Omental fat pad (tissue), 4 donors: ENCODE measurements around the gene SMPD3. TPM values are rescaled to one million over a fixed set of nuclear protein-coding genes. Genes with fewer than 3 reads are reported as not detected.
A peak's percentile ranks its signal among the peaks of the same experiment; 100 is the strongest.

Experiments used
- ATAC-seq: fragments of 150-250 bp; one replicate; pipeline ENCODE4 v1.9.1; 2016; ENCODE audit warnings: mild to moderate bottlenecking, moderate library complexity; ENCODE audit not compliant: low FRiP score
- DNase-seq: peaks from one replicate; pipeline ENCODE4 v3.0.0-alpha.2; 2019; ENCODE audit warnings: low spot score
- total RNA-seq, 4 donors: library from RNA; depleted of rRNA; stranded (reverse); fragments of >200 nt; gene quantifications; one replicate each; pipeline ENCODE4 v1.1.0, GENCODE V29; 2016
- TF ChIP-seq, protein P1 (sequence below), 3 donors: fragments of 450-650 bp; IDR thresholded peaks; one replicate each; pipeline ENCODE4 v1.5.1; 2016 to 2017; ENCODE audit warnings: antibody characterized with exemption in 3 of 3, mild to moderate bottlenecking in 3 of 3, moderate library complexity in 2 of 3

The SMPD3 gene
- total RNA-seq, 4 donors from 2014 or later, result 0.63 to 44.8 (median 8.1) TPM

DNA sequence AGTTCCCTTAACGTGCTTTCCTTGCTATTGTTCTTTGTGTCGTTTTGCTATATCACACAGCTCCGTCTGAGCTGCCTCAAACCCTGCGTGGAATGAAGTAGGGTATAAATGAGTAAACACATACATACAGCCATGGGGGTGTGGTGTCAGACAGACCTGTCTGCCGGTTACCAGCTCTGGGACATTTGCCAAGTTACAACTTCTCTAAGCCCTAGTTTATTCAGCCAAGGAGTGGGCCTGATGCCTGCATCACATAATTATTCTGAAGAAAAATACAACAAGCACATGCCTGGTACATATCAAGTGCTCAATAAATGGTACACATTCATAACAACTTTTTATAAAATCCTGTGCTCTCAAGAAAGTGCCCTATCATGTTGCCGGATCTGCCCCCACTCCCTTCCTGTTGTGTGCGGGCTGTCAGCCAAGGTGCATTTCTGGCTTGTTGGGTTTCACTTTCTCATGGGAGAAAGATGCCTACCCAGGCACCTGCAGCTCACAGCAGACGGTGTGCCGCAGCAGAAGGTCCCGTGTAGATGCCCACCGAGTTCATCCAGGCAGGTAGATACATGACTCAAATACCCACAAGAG is 30.5 kb downstream of the SMPD3 start:
- DNase-seq, result no peak
- ATAC-seq, result peak; percentile 27
- TF ChIP-seq, protein P1, sequence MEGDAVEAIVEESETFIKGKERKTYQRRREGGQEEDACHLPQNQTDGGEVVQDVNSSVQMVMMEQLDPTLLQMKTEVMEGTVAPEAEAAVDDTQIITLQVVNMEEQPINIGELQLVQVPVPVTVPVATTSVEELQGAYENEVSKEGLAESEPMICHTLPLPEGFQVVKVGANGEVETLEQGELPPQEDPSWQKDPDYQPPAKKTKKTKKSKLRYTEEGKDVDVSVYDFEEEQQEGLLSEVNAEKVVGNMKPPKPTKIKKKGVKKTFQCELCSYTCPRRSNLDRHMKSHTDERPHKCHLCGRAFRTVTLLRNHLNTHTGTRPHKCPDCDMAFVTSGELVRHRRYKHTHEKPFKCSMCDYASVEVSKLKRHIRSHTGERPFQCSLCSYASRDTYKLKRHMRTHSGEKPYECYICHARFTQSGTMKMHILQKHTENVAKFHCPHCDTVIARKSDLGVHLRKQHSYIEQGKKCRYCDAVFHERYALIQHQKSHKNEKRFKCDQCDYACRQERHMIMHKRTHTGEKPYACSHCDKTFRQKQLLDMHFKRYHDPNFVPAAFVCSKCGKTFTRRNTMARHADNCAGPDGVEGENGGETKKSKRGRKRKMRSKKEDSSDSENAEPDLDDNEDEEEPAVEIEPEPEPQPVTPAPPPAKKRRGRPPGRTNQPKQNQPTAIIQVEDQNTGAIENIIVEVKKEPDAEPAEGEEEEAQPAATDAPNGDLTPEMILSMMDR (IDR thresholded peaks at IDR 0.05), result no peak

DNA sequence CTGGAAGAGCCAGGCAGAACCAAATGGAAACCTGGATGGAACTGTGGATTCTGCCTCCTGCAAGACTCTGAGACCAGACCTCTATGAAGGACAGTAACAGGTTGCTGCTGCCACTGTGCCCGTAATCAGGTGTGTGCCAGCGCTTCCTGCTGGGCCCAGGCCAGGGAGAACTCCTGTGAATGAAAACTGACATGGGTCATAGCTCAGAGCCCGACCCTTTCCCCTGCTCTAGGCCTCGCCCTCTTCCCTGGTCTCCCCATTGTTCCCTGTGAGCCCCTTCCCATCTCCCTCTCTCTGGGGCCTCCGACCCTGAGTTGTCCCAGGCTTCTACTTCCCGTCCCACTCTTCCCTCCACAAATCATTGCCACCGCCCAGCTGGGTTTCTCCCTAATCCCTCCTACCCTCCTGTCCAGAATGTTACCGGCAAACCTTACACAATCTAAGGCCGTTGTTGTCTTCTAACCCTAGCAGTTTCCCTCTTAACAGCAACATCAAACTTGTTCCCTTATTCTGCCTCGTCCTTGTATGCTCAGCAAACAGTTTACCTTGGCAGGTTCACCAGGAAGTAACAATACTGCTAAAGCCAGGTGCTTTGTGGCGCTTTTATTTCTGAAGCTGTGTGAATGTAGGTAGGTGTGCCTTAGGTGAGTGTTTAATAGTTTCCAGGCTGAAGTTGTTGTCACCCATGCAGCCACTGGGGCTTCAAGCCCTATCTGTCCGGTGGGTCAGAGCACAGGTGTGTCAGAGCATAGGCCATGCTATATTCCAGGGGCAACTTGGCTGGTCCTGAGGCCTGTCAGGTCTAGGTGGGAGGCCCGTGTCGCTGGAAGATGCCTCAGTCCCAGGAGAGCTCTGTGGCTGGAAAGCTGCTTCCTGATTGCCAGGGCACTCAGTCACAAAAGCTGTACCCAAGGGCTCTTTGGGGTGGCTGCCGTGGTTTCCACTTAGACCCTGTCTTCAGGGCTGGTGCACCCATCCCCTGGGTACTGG is 32.0 kb downstream of the SMPD3 start:
- DNase-seq, result no peak
- TF ChIP-seq, protein P1 (IDR thresholded peaks at IDR 0.05), result no peak
- no peak for ATAC-seq

DNA sequence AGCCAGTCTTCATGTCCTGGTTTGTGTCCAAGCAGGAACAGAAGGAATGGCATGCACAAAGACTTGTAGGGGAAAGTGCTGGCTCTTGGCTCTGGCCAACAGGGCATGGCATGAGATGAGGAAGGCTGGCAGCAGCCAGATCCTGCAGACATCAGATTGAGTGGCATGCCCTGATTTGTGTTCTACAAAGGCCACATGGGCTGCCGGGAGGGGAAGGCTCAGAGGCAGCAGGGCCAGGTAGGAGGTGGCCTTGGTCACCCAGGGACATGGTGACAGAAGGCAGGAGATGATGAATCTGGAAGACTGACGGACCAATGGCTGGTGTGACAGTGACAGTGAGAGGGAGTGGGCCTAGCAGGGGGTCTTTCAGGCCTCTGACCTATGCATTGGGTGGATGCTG is 33.7 kb downstream of the SMPD3 start:
- ATAC-seq (no peak), DNase-seq (no peak)

DNA sequence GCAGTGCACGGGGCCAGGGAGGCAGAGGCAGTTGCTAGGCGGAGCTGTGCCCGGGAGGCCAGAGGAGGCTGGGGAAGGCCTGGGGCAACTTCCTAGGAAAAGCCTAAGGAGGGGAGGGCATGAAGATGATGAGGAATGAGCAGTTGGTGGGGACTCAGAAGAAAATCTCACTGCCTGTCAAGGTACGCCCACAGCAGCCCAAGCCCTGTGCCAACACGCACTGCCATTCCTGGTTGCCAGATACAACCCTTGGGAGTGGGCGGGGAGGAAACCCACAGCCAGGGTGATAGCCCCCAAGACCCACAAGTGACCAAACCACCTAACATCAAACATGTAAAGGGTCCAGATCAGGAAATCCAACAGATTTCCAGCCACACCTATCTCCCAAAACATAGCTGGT is 36.2 kb downstream of the SMPD3 start:
- TF ChIP-seq, protein P1 (IDR thresholded peaks at IDR 0.05), result no peak
- no peak for DNase-seq
- no peak for ATAC-seq

More for the DNA sequence above, 33.7 kb downstream of the SMPD3 start:
- TF ChIP-seq, protein P1 (IDR thresholded peaks at IDR 0.05), result no peak

DNA sequence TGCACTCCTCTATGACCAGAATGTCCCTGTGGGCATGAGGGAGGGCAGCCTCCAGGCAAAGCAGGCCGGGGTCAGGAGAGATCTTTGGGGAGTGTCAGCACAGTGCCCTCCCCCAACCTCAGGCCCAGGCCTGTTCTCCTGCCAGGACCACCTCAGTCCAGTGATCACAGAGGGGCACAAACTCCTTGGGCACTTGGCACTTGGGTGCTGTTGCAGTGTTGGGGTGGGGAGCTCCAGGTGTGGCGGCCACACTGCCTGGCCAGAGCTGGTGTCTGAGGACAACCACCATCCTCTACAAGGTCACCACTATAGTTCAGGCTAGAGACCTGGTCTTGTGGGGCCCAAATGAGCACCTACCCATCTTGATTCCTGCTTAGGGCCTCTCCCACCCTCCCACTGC is 37.2 kb downstream of the SMPD3 start:
- ATAC-seq (no peak), DNase-seq (no peak)
- TF ChIP-seq, protein P1 (IDR thresholded peaks at IDR 0.05), result no peak

DNA sequence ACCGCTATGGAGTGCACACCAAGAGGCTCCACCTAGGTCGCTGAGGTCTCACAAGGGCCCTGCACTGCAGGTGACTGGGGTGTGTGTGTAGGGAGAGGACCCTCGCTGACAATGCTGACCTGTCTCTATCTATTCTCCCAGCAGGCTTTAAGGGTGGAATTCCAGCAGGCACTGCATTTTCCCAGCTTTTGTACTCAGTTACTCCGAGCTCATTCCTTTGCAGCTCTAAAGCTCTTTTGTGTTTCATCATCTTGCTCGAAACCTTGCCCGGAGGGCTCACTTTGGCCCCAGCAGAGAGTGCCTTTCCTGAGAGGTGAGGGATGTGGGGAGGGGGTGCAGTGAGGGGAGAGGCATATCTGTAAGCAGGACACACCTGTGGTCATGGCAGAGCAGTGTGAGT is 39.3 kb downstream of the SMPD3 start:
- TF ChIP-seq, protein P1 (IDR thresholded peaks at IDR 0.05), result no peak
- DNase-seq (no peak), ATAC-seq (no peak)
